Prostate gland (tissue), 2 donors: ENCODE measurements around the gene LPP. TPM values are rescaled to one million over a fixed set of nuclear protein-coding genes. Genes with fewer than 3 reads are reported as not detected.
"Not testable (repeated sequence)": the region's sequence is repeated elsewhere in the genome, so short reads cannot be mapped to it uniquely, and the experiment has no call there.

Experiments
- DNase-seq: peaks from one replicate; pipeline ENCODE4 v3.0.0-alpha.2; 2019; ENCODE audit warnings: low spot score
- H3K27ac ChIP-seq, 2 donors: fragments of 200-600 bp; sonication (generic); 2 replicates each; pipeline ENCODE4 v1.5.1; 2017 to 2019
- H3K27me3 ChIP-seq: fragments of 200-600 bp; sonication (generic); replicated peaks from 2 replicates; pipeline ENCODE4 v1.5.1; 2019; ENCODE audit not compliant: insufficient read depth
- H3K36me3 ChIP-seq, 2 donors: fragments of 200-600 bp; sonication (generic); 1 replicate in 1 of 2; 2 replicates in 1 of 2; pipeline versions ENCODE4 v1.5.1 to v1.8.1; 2017 to 2019
- H3K4me1 ChIP-seq: fragments of 200-600 bp; sonication (generic); replicated peaks from 2 replicates; pipeline ENCODE4 v1.5.1; 2019
- H3K4me3 ChIP-seq, 2 donors: fragments of 200-600 bp; sonication (generic); 2 replicates each; pipeline ENCODE4 v1.5.1; 2017 to 2019
- H3K9me3 ChIP-seq: fragments of 200-600 bp; sonication (generic); 2 replicates; pipeline ENCODE4 v1.5.1; 2017
- POLR2A ChIP-seq: fragments of 450-650 bp; IDR thresholded peaks from one replicate; pipeline ENCODE4 v1.6.1; 2016; ENCODE audit warnings: antibody characterized with exemption, mild to moderate bottlenecking
- POLR2AphosphoS5 ChIP-seq: sonication (generic); formaldehyde crosslinking; IDR thresholded peaks from one replicate; pipeline ENCODE4 v1.6.1; 2017; ENCODE audit warnings: antibody characterized with exemption
- WGBS: methylation state at CpG from one replicate; pipeline ENCODE4 v1.1.5; 2018; 5-methylcytosine and 5-hydroxymethylcytosine counted together
- intact Hi-C: fragments of 100-400 bp; cut with DNase I; formaldehyde crosslinking; loops from one replicate; pipeline ENCODE4 v1.14.2; 2022
- total RNA-seq, 2 donors: library from RNA; depleted of rRNA; stranded (reverse); fragments of >200 nt; gene quantifications; one replicate each; pipeline ENCODE4 v1.1.0, GENCODE V29; 2016
- TF ChIP-seq, protein P1 (sequence below), 4 experiments: fragments of 200-600 bp in 2 of 4; fragments of 450-650 bp in 2 of 4; sonication (generic) in 2 of 4; IDR thresholded peaks; 1 replicate in 3 of 4; 2 replicates in 1 of 4; pipeline ENCODE4 v1.5.1; 2016 to 2019; ENCODE audit warnings: antibody characterized with exemption in 4 of 4, mild to moderate bottlenecking in 2 of 4, moderate library complexity in 2 of 4

The LPP gene
- total RNA-seq, 2 donors from 2014 or later, result 219 to 248 TPM

DNA sequence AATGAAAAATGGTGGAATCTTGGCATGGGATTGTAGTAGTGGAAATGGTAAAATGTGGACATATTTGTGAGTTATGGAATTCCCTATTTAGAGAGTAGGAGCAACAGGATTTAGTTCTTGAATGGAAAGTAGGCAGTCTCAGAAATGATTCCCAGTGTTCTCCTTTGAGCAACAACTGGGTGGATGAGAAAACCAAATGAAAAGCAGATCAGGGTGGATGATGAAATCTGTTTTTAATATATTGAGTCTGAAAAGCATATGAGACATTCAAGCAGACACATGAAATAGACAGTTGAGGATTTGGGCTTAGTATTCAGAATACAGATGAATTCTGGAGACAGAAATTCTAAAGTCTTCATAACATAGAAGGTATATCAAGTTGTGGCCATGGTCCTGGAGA, 451.3 kb downstream of the LPP start:
- Histone ChIP-seq H3K36me3 (peaks cover 0 to 10% of the 10 kb centered on the region in 2 donors), H3K27me3 (no peaks in the 10 kb centered on the region), H3K4me3 (no peak overlapping the region), H3K9me3 (no peaks in the 10 kb centered on the region), H3K27ac (no peak overlapping the region), H3K4me1 (no peaks in the 10 kb centered on the region)
- no peak for DNase-seq
- intact Hi-C loops, result no loop called here
- TF ChIP-seq POLR2A (no peak), POLR2AphosphoS5 (no peak)
- TF ChIP-seq, protein P1, sequence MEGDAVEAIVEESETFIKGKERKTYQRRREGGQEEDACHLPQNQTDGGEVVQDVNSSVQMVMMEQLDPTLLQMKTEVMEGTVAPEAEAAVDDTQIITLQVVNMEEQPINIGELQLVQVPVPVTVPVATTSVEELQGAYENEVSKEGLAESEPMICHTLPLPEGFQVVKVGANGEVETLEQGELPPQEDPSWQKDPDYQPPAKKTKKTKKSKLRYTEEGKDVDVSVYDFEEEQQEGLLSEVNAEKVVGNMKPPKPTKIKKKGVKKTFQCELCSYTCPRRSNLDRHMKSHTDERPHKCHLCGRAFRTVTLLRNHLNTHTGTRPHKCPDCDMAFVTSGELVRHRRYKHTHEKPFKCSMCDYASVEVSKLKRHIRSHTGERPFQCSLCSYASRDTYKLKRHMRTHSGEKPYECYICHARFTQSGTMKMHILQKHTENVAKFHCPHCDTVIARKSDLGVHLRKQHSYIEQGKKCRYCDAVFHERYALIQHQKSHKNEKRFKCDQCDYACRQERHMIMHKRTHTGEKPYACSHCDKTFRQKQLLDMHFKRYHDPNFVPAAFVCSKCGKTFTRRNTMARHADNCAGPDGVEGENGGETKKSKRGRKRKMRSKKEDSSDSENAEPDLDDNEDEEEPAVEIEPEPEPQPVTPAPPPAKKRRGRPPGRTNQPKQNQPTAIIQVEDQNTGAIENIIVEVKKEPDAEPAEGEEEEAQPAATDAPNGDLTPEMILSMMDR (IDR thresholded peaks at IDR 0.05), result no peak

DNA sequence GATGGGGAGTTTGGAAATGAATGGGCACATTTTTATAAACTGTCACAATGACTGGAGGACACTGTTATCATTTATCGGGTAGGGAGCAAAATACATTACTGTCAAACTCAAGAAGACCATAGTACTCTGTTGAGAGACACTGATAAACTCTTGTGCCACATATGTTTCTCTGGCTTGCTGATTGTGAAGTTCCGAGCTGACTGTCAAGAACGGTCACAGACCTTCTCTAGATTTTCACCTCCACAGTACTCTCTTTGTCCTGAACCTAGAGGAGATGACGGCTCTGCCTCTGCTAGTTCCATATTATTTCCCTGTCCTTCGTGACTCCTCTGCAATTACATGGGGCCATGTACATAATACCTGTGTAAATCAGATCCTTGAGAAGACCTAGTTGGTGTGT, 451.9 kb downstream of the LPP start:
- DNase-seq, result no peak
- H3K4me1 ChIP-seq, result no peaks in the 10 kb centered on the region
- H3K9me3 ChIP-seq, result no peaks in the 10 kb centered on the region
- no peak overlapping the region for H3K27ac ChIP-seq
- TF ChIP-seq, protein P1 (IDR thresholded peaks at IDR 0.05), result no peak
- TF ChIP-seq POLR2AphosphoS5 (no peak), POLR2A (no peak)
- no peak overlapping the region for H3K4me3 ChIP-seq
- no peaks in the 10 kb centered on the region for H3K27me3 ChIP-seq
- intact Hi-C loops, result no loop called here
- H3K36me3 ChIP-seq, result peaks cover 0 to 10% of the 10 kb centered on the region in 2 donors
- 90% methylated on average over 5 of the region's 5 CpGs for WGBS

DNA sequence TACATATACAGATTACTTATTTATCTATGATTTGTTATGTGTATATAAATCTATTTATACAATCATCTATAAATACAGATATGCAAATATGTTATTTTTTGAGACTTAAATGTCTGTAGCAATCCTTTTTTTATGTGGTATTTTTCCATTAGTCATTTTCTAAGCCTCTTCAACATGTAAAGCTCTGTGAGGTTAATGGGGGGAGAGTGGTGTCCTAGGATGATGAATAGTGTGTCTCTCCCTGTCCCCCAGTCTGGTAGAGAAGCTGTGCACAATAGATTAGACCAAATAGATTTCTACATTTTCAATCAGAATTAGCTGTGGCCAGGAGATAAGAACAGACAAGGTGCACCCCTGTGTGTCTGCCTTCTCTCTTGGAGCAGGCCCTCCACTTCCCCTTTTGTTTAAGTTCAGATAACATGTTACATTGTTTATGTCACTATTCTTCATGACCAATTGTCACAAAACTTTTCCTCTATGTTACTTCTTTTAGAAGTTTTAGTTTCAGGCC, 453.9 kb downstream of the LPP start:
- Histone ChIP-seq H3K4me3 (no peak overlapping the region), H3K36me3 (peaks cover 0 to 10% of the 10 kb centered on the region in 2 donors), H3K4me1 (no peaks in the 10 kb centered on the region), H3K27me3 (no peaks in the 10 kb centered on the region), H3K9me3 (no peaks in the 10 kb centered on the region), H3K27ac (no peak overlapping the region)
- intact Hi-C loops, result no loop called here
- TF ChIP-seq POLR2A (no peak), POLR2AphosphoS5 (no peak)
- TF ChIP-seq, protein P1 (IDR thresholded peaks at IDR 0.05), result no peak
- no peak for DNase-seq

DNA sequence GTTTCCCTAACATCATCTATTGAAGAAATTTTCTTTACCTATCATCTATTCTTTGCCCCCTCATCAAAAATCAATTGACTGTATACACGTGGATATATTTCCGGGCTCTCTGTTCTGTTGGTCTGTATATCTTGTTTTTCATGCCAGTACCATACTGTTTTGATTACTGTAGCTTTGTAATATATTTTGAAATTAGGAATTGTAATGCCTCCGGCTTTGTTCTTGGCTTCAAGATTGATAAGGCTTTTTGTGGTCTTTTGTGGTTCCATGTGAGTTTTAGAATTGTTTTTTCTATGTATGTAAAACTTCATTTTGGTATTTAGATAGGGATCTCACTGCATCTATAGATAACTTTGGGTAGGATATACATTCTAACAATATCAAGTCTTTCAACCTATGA, 454.4 kb downstream of the LPP start:
- no peak overlapping the region for H3K27ac ChIP-seq
- H3K36me3 ChIP-seq, result peaks cover 0 to 10% of the 10 kb centered on the region in 2 donors
- intact Hi-C loops, result no loop called here
- no peaks in the 10 kb centered on the region for H3K9me3 ChIP-seq
- no peak for DNase-seq
- no peak overlapping the region for H3K4me3 ChIP-seq
- H3K4me1 ChIP-seq, result no peaks in the 10 kb centered on the region
- H3K27me3 ChIP-seq, result no peaks in the 10 kb centered on the region
- WGBS, result over 99% methylated on average over 3 of the region's 3 CpGs
- TF ChIP-seq, protein P1 (IDR thresholded peaks at IDR 0.05), result no peak
- TF ChIP-seq POLR2AphosphoS5, result no peak
- no peak for TF ChIP-seq POLR2A

DNA sequence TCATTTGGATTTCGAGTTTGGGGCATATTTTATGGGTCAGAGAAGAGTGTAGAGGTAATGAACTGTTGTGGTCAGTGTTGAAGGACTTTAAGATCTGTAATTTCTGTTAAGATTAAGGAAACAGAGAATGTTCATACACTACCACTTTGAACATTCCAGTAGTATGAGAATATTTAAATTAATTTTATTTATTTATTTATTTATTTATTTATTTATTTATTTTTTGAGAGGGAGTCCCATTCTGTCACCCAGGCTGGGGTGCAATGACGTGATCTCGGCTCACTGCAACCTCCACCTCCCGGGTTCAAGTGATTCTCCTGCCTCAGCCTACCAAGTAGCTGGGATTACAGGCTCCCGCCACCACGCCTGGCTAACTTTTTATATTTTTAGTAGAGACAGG, 459.8 kb downstream of the LPP start:
- H3K4me3 ChIP-seq, H3K9me3 ChIP-seq, H3K4me1 ChIP-seq, H3K36me3 ChIP-seq, intact Hi-C loops, DNase-seq, H3K27me3 ChIP-seq, H3K27ac ChIP-seq: not testable (repeated sequence)
- WGBS, result 97% methylated on average over 6 of the region's 6 CpGs
